ENCODE measurements around the gene TMC2.
"Not testable (repeated sequence)": the region's sequence is repeated elsewhere in the genome, so short reads cannot be mapped to it uniquely, and the experiment has no call there.

Gene TMC2

DNA sequence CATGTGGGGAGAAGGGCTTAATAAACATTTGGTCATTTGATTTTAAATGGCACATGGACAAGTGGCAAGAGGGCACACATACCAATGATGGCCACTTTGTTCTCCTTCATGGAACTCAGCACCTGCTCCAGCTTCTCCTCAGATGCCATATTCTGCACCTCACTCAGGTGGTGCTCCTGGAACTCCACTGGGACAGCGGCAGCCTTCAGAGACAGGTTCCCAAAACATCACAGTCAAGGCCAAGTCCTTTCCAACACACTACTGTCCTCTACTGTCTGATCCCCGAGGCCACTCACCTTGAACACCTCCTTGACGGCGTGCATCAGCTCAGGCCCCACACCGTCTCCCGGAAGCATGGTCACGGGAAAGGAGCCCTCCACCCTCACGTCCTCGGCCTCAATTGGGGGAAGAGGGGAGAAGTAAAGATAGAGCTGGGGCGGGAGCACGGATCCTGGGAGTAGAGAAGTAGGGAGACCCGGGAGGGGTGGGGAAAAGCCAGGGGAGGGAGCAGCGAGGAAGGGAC lies 127.1 kb downstream of the TMC2 start:
- DNase-seq (ENCODE audit: low spot score): no peak

DNA sequence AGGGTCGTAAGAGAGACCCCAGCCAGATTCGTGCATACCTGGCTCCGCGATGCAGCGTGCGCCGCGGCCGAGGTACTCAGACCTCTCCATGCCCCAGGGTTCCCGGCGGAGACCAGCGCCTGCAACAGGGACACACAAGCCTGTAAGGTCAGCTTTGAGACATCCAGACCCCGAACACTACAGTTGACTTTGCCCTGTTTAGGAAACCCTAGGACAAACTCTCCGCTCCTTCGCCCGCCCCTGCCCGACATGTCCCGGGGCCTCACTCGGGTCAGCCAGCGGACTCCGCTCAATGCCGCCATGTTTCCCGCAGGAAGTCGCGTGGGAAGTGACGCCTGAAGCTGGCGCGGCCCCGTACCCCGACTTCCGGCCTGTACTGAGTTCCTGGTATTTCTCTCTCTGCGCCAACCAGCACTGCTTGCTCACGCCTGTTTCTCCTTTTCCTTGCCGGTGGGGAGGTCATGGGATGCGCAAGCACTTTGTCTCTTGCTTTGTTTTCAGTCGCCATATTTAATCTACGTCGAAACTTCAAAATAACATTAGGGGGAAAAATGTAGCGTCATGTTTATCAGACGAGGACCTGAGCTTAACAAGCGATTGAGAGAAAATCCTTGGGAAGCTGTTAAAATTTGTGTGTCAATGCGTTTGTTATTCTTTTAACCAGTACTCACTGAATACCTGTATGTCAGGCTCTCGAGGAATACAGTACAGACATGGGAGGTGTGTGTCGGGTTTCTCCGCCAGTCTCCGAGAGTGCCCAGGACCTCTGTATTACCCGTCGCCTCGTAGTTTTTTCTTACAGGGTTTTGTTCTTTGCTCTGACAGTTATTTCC lies 127.7 kb downstream of the TMC2 start, which contains the start of gene IDH3B:
Gene IDH3B (minus strand): TSS at position 330 of the 833 bp plus-strand sequence. CDS start 28 bp downstream, at position 302.
- DNase-seq (ENCODE audit: low spot score): peak; percentile 95

DNA sequence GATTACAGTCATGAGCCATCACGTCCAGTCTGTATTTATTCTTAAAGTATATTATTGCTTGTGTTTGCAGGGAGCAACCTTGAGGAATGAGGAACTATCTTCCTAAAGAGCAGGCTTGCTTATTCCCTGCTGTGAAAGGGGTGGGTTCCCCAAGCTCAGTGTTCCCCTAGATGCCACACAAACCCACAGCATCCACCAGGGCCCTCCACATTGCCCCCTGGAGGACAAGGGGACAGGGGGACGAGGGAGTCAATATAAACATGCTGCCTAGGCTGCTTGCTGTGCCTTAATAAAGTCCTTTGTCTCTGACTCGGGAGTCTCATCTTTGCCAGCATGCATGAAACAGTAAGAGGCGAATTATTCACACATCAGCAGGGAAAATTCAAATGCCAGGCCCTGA lies 135.6 kb downstream of the TMC2 start:
- peak; percentile 39 for DNase-seq (ENCODE audit: low spot score)

DNA sequence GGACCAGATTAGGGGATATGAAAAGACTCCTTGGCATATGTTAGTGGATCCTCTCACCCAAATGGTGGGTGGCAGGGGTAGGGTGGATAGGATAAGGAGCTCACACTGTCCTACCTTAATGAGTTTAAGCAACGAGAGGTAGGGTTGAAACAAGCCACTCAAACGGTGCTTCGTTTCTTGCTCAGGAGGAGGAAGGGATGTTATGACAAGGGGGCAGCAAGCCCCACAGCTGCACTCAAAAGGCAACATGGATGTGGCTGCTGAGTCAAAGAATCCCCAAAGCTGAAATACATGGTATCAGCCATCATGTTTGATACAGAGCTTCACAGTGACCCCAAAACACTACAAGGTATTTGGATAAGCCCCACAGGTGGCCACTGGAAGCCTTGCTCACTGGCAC lies 136.1 kb downstream of the TMC2 start:
- DNase-seq (ENCODE audit: low spot score): no peak

DNA sequence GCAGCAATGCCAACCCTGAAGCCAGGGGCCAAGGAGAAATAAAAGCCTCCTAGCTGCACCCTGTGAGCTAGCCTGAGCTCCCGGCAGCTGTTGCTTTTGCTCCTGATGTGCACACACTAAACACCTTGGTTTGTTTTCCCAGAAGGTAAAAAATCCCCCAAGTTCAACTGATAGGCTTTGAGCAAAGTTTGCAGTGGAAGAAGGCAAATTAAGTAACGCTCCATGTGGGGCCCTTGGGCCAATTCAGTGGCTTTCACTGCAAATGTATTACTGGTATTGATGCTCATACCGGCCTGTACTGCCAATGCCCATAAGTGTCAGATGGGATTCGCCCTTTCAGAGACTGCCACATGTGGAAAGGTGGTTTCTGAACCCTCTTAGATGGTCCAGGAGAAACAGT lies 137.1 kb downstream of the TMC2 start:
- DNase-seq (ENCODE audit: low spot score): no peak

- DNase-seq (ENCODE audit: low spot score): no peak
Observed at GRCh38 chr20:2680046-2680445, 143.7 kb downstream of the TMC2 start.

GRCh38 chr20:2682040-2682439 lies 145.7 kb downstream of the TMC2 start:
- DNase-seq (ENCODE audit: low spot score): not testable (repeated sequence)

- not testable (repeated sequence) for DNase-seq (ENCODE audit: low spot score)
Observed at GRCh38 chr20:2684817-2685216, 148.4 kb downstream of the TMC2 start.

DNA sequence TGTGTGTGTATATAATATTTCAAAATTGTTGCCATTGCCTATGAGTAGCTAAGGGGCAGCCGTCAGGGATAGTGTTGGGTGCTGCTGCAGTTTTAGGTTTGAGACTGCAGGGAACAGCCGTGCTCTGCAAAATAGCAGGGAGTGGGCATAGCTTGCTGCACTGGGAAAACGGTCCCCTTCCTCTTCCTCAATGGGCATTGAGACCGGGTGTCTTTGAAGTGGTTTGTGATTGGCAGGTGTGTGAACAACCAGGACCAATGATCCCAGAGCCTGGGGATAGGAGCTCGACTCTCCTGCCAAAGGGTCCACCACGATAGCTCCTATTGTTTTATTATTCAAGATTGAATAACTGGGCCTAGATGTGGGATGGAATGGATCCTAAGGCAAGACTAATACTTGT lies 151.1 kb downstream of the TMC2 start:
- DNase-seq (ENCODE audit: low spot score): no peak

GRCh38 chr20:2688041-2688591 lies 151.7 kb downstream of the TMC2 start:
- DNase-seq (ENCODE audit: low spot score): peak; percentile 77

DNA sequence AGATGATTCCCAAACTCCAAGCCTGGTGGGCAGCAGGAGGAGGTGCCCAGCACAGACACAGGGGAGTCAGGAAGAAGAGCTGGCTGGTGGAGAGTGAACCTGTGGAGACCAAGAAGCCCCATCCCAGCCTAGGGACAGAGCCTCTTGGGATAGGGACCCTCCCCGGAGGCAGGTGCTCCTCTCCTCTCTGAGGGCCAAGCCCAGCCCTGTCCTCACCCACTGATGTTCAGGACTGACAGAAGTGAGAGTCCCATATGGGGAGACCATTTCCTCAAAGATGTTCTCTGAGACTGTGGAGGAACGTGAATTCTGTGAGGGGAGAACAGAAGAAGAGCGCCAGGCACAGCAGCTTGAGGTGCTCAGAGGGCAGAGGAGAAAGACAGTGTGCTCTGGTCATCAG lies 153.8 kb downstream of the TMC2 start:
- no peak for DNase-seq (ENCODE audit: low spot score)

DNA sequence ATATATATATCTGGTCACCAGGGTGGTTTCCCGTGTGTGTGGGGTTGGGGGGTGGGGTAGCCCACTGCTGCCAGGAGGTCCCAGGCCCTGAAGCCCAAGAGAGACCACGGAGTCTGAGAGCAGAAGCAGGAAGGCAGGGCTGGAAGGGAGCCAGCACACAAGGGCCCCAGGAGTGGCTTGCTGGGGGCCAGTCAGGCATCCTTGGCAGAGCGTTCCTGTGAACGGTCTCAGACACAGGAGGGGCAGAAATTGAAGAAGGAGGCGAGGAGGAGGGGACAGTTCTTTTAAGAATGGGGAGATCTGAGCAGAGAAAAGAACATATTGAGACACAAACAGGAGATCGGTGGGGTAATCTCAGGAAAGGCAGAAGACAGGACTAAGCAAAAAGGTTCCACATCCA lies 154.3 kb downstream of the TMC2 start:
- DNase-seq (ENCODE audit: low spot score): no peak

DNA sequence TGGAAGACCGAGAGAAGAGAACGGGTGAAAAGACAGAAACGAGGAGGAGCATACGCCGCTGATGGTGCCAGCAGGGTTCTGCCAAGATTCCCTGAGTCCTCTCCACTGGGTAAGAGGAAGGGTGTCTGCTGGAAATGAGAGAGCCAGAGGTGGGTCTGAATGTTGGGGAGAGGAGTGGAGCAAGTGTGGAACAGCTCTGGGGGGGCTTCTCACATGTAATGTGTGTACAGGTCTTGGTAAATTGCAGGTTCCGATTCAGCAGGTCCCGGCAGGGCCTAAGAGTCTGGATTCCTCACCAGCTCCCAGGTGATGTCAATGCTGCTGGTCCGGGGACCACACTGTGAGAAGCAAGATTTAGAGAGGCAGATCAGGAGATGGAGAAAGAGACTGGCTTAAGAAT lies 154.8 kb downstream of the TMC2 start:
- no peak for DNase-seq (ENCODE audit: low spot score)

All from iPS-NIHi11 (cell line).